ENCODE measurements around the gene ASXL2.

The ASXL2 gene

DNA sequence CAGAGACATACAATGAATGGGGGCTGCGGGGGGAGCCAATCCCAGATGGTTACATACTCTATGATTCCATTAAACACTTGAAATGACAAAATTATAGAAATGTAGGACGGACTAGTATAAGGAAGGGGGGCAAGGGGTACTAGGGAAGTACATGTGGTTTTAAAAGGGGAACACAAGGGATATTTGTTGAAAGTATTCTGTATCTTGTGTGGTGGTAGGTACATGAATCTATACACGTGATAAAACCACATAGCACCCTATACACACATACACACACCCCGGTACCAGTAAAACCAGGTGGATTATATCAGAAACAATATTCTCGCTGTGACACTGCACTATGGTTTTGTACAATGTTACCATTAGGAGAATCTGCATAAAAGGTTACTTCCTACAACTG lies 45.4 kb downstream of the ASXL2 start:
- Histone ChIP-seq H3F3A (ENCODE audit: low read depth) (peaks cover 6% of the 10 kb centered on the region), H3K79me2 (ENCODE audit: insufficient read depth, low read length) (peaks cover 58% of the 10 kb centered on the region), H3K9ac (ENCODE audit: low read depth, low read length, poor library complexity, severe bottlenecking) (no peak overlapping the region)

DNA sequence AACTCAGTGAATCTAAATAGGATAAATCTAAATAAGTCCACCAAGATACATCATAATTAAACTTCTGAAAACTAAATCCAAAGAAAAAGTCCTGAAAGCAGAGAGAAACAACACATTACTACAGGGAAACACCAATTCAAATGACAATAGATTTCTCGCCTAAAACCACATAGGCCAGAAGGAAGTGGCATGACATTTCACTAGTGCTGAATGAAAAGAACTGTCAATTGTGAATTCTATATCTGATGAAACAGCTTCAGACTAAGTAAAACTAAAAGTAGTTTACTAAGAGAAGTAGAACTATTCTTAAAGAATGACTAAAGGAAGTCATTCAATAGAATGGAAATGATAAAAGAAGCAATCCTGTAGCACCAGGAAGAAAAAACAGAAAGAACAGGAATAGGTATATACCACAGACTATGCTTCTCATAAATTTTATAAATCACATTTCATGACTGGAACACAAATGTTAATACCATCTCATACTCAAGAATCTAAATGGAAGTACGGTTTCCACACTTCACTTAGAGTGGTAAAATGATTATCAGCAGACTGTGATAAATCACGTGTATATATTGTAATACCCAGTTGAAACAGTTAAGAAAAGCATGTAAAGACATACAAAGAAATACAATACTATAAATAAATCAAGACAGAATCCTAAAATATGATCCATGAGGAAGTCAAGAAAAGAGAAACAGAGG lies 46.4 kb downstream of the ASXL2 start:
- peaks cover 14% of the 10 kb centered on the region; the same call in 1 of the 2 replicates for H3K36me3 ChIP-seq (ENCODE audit: insufficient read depth, low read length)
- H3K4me2 ChIP-seq (ENCODE audit: low read depth, low read length, poor library complexity, severe bottlenecking): peak overlapping the region; percentile 44
- no peak overlapping the region for H3K9ac ChIP-seq (ENCODE audit: low read depth, low read length, poor library complexity, severe bottlenecking)
- H3F3A ChIP-seq (ENCODE audit: low read depth): peaks cover 6% of the 10 kb centered on the region
- no peak overlapping the region for H3K4me3 ChIP-seq (ENCODE audit: low read length, poor library complexity, severe bottlenecking)
- TF ChIP-seq, protein P1, sequence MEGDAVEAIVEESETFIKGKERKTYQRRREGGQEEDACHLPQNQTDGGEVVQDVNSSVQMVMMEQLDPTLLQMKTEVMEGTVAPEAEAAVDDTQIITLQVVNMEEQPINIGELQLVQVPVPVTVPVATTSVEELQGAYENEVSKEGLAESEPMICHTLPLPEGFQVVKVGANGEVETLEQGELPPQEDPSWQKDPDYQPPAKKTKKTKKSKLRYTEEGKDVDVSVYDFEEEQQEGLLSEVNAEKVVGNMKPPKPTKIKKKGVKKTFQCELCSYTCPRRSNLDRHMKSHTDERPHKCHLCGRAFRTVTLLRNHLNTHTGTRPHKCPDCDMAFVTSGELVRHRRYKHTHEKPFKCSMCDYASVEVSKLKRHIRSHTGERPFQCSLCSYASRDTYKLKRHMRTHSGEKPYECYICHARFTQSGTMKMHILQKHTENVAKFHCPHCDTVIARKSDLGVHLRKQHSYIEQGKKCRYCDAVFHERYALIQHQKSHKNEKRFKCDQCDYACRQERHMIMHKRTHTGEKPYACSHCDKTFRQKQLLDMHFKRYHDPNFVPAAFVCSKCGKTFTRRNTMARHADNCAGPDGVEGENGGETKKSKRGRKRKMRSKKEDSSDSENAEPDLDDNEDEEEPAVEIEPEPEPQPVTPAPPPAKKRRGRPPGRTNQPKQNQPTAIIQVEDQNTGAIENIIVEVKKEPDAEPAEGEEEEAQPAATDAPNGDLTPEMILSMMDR (conservative IDR thresholded peaks at IDR 0.05; ENCODE audit: low read length): no peak
- TF ChIP-seq EZH2phosphoT487 (IDR thresholded peaks at IDR 0.05; ENCODE audit: borderline replicate concordance): no peak
- H3K9me3 ChIP-seq (ENCODE audit: insufficient read depth, low read depth, low read length): peaks cover 5% of the 10 kb centered on the region; the same call in 1 of the 2 replicates
- peaks cover 56% of the 10 kb centered on the region for H3K79me2 ChIP-seq (ENCODE audit: insufficient read depth, low read length)
- no peak overlapping the region for H2AFZ ChIP-seq (ENCODE audit: low read length)
- no peaks in the 10 kb centered on the region for H3K27me3 ChIP-seq (ENCODE audit: insufficient read depth, low read length, poor library complexity, severe bottlenecking)
- peaks cover 10% of the 10 kb centered on the region for H3K4me1 ChIP-seq (ENCODE audit: insufficient read depth, low read length, poor library complexity, severe bottlenecking)
- peaks cover 15% of the 10 kb centered on the region for H4K20me1 ChIP-seq (ENCODE audit: insufficient read depth, low read length, poor library complexity, severe bottlenecking)
- H3K9me2 ChIP-seq (replicated peaks; ENCODE audit: low read depth, low read length): no peaks in the 10 kb centered on the region

More for the DNA sequence above, 45.4 kb downstream of the ASXL2 start:
- H3K4me1 ChIP-seq (ENCODE audit: insufficient read depth, low read length, poor library complexity, severe bottlenecking): peaks cover 10% of the 10 kb centered on the region
- TF ChIP-seq, protein P1 (conservative IDR thresholded peaks at IDR 0.05; ENCODE audit: low read length): no peak
- TF ChIP-seq EZH2phosphoT487 (IDR thresholded peaks at IDR 0.05; ENCODE audit: borderline replicate concordance): no peak
- peaks cover 9% of the 10 kb centered on the region for H4K20me1 ChIP-seq (ENCODE audit: insufficient read depth, low read length, poor library complexity, severe bottlenecking)
- no peaks in the 10 kb centered on the region for H3K27me3 ChIP-seq (ENCODE audit: insufficient read depth, low read length, poor library complexity, severe bottlenecking)
- peaks cover 5% of the 10 kb centered on the region; the same call in 1 of the 2 replicates for H3K9me3 ChIP-seq (ENCODE audit: insufficient read depth, low read depth, low read length)
- no peak overlapping the region for H3K4me3 ChIP-seq (ENCODE audit: low read length, poor library complexity, severe bottlenecking)
- H2AFZ ChIP-seq (ENCODE audit: low read length): no peak overlapping the region
- H3K9me2 ChIP-seq (replicated peaks; ENCODE audit: low read depth, low read length): no peaks in the 10 kb centered on the region
- peaks cover 16% of the 10 kb centered on the region; the same call in 1 of the 2 replicates for H3K36me3 ChIP-seq (ENCODE audit: insufficient read depth, low read length)
- H3K4me2 ChIP-seq (ENCODE audit: low read depth, low read length, poor library complexity, severe bottlenecking): no peak overlapping the region

DNA sequence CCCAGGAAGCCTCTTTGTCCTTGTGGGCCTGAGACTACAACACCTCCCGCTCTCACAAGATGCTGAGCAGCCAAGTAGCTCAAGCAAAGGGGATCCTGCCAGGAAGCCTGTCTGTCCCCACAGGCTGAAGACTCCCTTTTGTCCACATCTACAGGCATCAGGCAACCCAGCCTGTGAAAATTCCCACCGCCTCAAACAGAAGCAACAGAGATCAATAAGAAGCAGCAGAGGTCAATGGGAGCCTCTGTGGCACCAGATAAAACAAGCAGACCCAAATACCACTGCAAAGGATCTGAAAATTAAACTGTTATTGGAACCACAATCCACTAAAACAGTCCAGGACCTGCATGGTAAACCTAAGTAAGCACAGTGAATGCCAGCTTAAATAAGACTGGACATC lies 48.5 kb downstream of the ASXL2 start:
- peaks cover 5% of the 10 kb centered on the region; the same call in 1 of the 2 replicates for H3K9me3 ChIP-seq (ENCODE audit: insufficient read depth, low read depth, low read length)
- no peak overlapping the region for H3K4me2 ChIP-seq (ENCODE audit: low read depth, low read length, poor library complexity, severe bottlenecking)
- H3K79me2 ChIP-seq (ENCODE audit: insufficient read depth, low read length): peaks cover 56% of the 10 kb centered on the region; the same call in 1 of the 2 replicates

More for the DNA sequence above, 48.5 kb downstream of the ASXL2 start:
- peaks cover 6% of the 10 kb centered on the region for H3F3A ChIP-seq (ENCODE audit: low read depth)
- H3K36me3 ChIP-seq (ENCODE audit: insufficient read depth, low read length): peaks cover 14% of the 10 kb centered on the region; the same call in 1 of the 2 replicates
- H3K9me2 ChIP-seq (replicated peaks; ENCODE audit: low read depth, low read length): no peaks in the 10 kb centered on the region
- H3K9ac ChIP-seq (ENCODE audit: low read depth, low read length, poor library complexity, severe bottlenecking): no peak overlapping the region
- TF ChIP-seq, protein P1 (conservative IDR thresholded peaks at IDR 0.05; ENCODE audit: low read length): no peak
- TF ChIP-seq EZH2phosphoT487 (IDR thresholded peaks at IDR 0.05; ENCODE audit: borderline replicate concordance): no peak
- no peak overlapping the region for H3K4me3 ChIP-seq (ENCODE audit: low read length, poor library complexity, severe bottlenecking)
- H2AFZ ChIP-seq (ENCODE audit: low read length): no peak overlapping the region
- no peaks in the 10 kb centered on the region for H3K27me3 ChIP-seq (ENCODE audit: insufficient read depth, low read length, poor library complexity, severe bottlenecking)
- H3K4me1 ChIP-seq (ENCODE audit: insufficient read depth, low read length, poor library complexity, severe bottlenecking): peaks cover 10% of the 10 kb centered on the region
- H4K20me1 ChIP-seq (ENCODE audit: insufficient read depth, low read length, poor library complexity, severe bottlenecking): peaks cover 15% of the 10 kb centered on the region
